ENCODE data around the gene NCSTN.

The NCSTN gene

GRCh38 chr1:160353223-160353622, 10.0 kb downstream of the NCSTN start:
- no peak overlapping the region for H3K4me2 ChIP-seq
- H3K79me2 ChIP-seq (ENCODE audit: insufficient read depth, low read depth) = no peaks in the 10 kb centered on the region
- no peak overlapping the region for H3K4me3 ChIP-seq (IDR thresholded peaks at IDR 0.05; ENCODE audit: insufficient read depth, low read depth, low read length)
- no peak overlapping the region for H3K9ac ChIP-seq
- H4K20me1 ChIP-seq (ENCODE audit: insufficient read depth) = no peaks in the 10 kb centered on the region
- H3K27me3 ChIP-seq (ENCODE audit: insufficient read depth, low read depth) = no peaks in the 10 kb centered on the region
- no peak overlapping the region for H3K27ac ChIP-seq
- peaks cover 28% of the 10 kb centered on the region; the same call in 1 of the 2 replicates for H3K36me3 ChIP-seq (ENCODE audit: insufficient read depth)
- TF ChIP-seq, protein P1, sequence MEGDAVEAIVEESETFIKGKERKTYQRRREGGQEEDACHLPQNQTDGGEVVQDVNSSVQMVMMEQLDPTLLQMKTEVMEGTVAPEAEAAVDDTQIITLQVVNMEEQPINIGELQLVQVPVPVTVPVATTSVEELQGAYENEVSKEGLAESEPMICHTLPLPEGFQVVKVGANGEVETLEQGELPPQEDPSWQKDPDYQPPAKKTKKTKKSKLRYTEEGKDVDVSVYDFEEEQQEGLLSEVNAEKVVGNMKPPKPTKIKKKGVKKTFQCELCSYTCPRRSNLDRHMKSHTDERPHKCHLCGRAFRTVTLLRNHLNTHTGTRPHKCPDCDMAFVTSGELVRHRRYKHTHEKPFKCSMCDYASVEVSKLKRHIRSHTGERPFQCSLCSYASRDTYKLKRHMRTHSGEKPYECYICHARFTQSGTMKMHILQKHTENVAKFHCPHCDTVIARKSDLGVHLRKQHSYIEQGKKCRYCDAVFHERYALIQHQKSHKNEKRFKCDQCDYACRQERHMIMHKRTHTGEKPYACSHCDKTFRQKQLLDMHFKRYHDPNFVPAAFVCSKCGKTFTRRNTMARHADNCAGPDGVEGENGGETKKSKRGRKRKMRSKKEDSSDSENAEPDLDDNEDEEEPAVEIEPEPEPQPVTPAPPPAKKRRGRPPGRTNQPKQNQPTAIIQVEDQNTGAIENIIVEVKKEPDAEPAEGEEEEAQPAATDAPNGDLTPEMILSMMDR (conservative IDR thresholded peaks at IDR 0.05; ENCODE audit: low read depth, low read length) = no peak
- H3K4me1 ChIP-seq (ENCODE audit: low read depth, poor library complexity, severe bottlenecking) = peaks cover 6% of the 10 kb centered on the region
- no peak overlapping the region for H2AFZ ChIP-seq (ENCODE audit: low read depth)

DNA sequence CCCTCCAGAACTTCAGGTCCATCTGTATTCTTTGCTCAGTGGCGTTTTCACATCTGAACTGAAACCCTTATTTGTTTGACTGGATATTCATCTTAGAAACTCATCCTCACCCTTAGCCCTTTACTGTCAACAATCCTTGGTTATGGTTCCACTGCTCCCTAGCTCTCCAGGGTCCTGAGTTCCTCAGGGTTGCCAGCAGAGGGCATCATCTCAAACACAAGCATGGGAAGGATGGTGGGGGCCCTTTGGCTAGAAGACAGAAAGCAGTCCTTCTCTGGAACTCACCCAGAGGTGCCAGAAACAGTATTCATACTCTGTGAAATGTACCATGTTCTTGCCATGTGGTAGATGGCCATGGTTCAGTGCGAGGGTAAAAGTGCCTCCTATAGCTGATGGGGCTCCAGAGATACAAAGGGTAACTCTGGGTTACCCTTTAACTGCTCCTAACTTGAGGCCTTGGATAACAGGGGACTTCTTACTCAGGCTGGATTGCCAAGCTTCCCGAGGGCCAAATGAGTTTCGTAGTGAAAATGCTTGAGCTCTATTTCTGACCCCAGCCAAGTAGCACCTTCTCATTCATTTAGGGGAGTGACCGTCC, 11.3 kb downstream of the NCSTN start:
- Histone ChIP-seq H3K79me2 (ENCODE audit: insufficient read depth, low read depth) (no peaks in the 10 kb centered on the region), H4K20me1 (ENCODE audit: insufficient read depth) (no peaks in the 10 kb centered on the region), H3K4me1 (ENCODE audit: low read depth, poor library complexity, severe bottlenecking) (peaks cover 6% of the 10 kb centered on the region), H3K27ac (no peak overlapping the region), H2AFZ (ENCODE audit: low read depth) (no peak overlapping the region), H3K27me3 (ENCODE audit: insufficient read depth, low read depth) (no peaks in the 10 kb centered on the region), H3K4me3 (IDR thresholded peaks at IDR 0.05; ENCODE audit: insufficient read depth, low read depth, low read length) (no peak overlapping the region), H3K9ac (no peak overlapping the region), H3K36me3 (ENCODE audit: insufficient read depth) (peaks cover 32% of the 10 kb centered on the region; the same call in 1 of the 2 replicates), H3K4me2 (no peak overlapping the region)
- TF ChIP-seq, protein P1 (conservative IDR thresholded peaks at IDR 0.05; ENCODE audit: low read depth, low read length) = peak; percentile 98

GRCh38 chr1:160357286-160358002, 14.3 kb downstream of the NCSTN start:
- TF ChIP-seq, protein P1 (conservative IDR thresholded peaks at IDR 0.05; ENCODE audit: low read depth, low read length) = no peak
- H3K27me3 ChIP-seq (ENCODE audit: insufficient read depth, low read depth) = no peaks in the 10 kb centered on the region
- no peaks in the 10 kb centered on the region for H4K20me1 ChIP-seq (ENCODE audit: insufficient read depth)
- H3K27ac ChIP-seq = no peak overlapping the region
- H2AFZ ChIP-seq (ENCODE audit: low read depth) = no peak overlapping the region
- H3K4me2 ChIP-seq = no peak overlapping the region
- peaks cover 16% of the 10 kb centered on the region for H3K4me1 ChIP-seq (ENCODE audit: low read depth, poor library complexity, severe bottlenecking)
- no peaks in the 10 kb centered on the region for H3K79me2 ChIP-seq (ENCODE audit: insufficient read depth, low read depth)
- no peak overlapping the region for H3K9ac ChIP-seq
- H3K4me3 ChIP-seq (IDR thresholded peaks at IDR 0.05; ENCODE audit: insufficient read depth, low read depth, low read length) = peak overlapping the region; percentile 2
- H3K36me3 ChIP-seq (ENCODE audit: insufficient read depth) = peaks cover 28% of the 10 kb centered on the region; the same call in 1 of the 2 replicates

GRCh38 chr1:160358073-160358472, 14.9 kb downstream of the NCSTN start:
- H3K27me3 ChIP-seq (ENCODE audit: insufficient read depth, low read depth) = no peaks in the 10 kb centered on the region
- peak overlapping the region; percentile 2 for H3K4me3 ChIP-seq (IDR thresholded peaks at IDR 0.05; ENCODE audit: insufficient read depth, low read depth, low read length)
- H4K20me1 ChIP-seq (ENCODE audit: insufficient read depth) = no peaks in the 10 kb centered on the region
- no peaks in the 10 kb centered on the region for H3K79me2 ChIP-seq (ENCODE audit: insufficient read depth, low read depth)
- H3K9ac ChIP-seq = no peak overlapping the region
- peaks cover 17% of the 10 kb centered on the region for H3K4me1 ChIP-seq (ENCODE audit: low read depth, poor library complexity, severe bottlenecking)
- no peak overlapping the region for H2AFZ ChIP-seq (ENCODE audit: low read depth)
- peaks cover 28% of the 10 kb centered on the region; the same call in 1 of the 2 replicates for H3K36me3 ChIP-seq (ENCODE audit: insufficient read depth)
- TF ChIP-seq, protein P1 (conservative IDR thresholded peaks at IDR 0.05; ENCODE audit: low read depth, low read length) = no peak
- H3K27ac ChIP-seq = no peak overlapping the region
- no peak overlapping the region for H3K4me2 ChIP-seq
